BE2C (cell line): ENCODE results near the gene SP140.

Experiments
- DNase-seq: peaks from one replicate; pipeline ENCODE4 v3.0.0-alpha.2; 2020
- H3K27me3 ChIP-seq: fragments of 250-450 bp; sonication (Bioruptor Pico); 2 replicates; pipeline ENCODE4 v1.5.1; 2020; ENCODE audit warnings: mild to moderate bottlenecking
- H3K36me3 ChIP-seq: fragments of 250-450 bp; sonication (Bioruptor Pico); 2 replicates; pipeline ENCODE4 v1.5.1; 2020; ENCODE audit warnings: mild to moderate bottlenecking
- H3K4me1 ChIP-seq: fragments of 250-450 bp; sonication (Bioruptor Pico); 2 replicates; pipeline ENCODE4 v1.5.1; 2020
- H3K4me3 ChIP-seq: 2 replicates; pipeline ENCODE4 v1.5.1; 2011; ENCODE audit warnings: low read depth, low read length
- H3K9me3 ChIP-seq: fragments of 250-450 bp; sonication (Bioruptor Pico); 2 replicates; pipeline ENCODE4 v1.5.1; 2020
- CTCF ChIP-seq: IDR thresholded peaks from 2 replicates; pipeline ENCODE4 v1.5.1; 2012; ENCODE audit warnings: mild to moderate bottlenecking, low read depth, low read length

The SP140 gene

GRCh38 chr2:230184727-230185578 is 40.6 kb upstream of the SP140 start:
- Histone ChIP-seq H3K4me3 (no peak overlapping the region), H3K9me3 (no peaks in the 10 kb centered on the region), H3K36me3 (no peaks in the 10 kb centered on the region), H3K4me1 (no peaks in the 10 kb centered on the region), H3K27me3 (no peaks in the 10 kb centered on the region)
- no peak for TF ChIP-seq CTCF
- DNase-seq = no peak

- Histone ChIP-seq H3K4me3 (no peak overlapping the region), H3K36me3 (no peaks in the 10 kb centered on the region)
These were observed 23.0 kb upstream of the SP140 start for GRCh38 chr2:230202430-230203109.

GRCh38 chr2:230203110-230203676 is 22.3 kb upstream of the SP140 start:
- Histone ChIP-seq H3K36me3 (no peaks in the 10 kb centered on the region), H3K4me3 (no peak overlapping the region), H3K9me3 (no peaks in the 10 kb centered on the region), H3K4me1 (no peaks in the 10 kb centered on the region), H3K27me3 (no peaks in the 10 kb centered on the region)
- no peak for DNase-seq
- TF ChIP-seq CTCF = no peak

More at GRCh38 chr2:230202430-230203109, 23.0 kb upstream of the SP140 start:
- no peak for DNase-seq
- Histone ChIP-seq H3K4me1 (no peaks in the 10 kb centered on the region), H3K9me3 (no peaks in the 10 kb centered on the region), H3K27me3 (no peaks in the 10 kb centered on the region)
- TF ChIP-seq CTCF = no peak

- no peak for TF ChIP-seq CTCF
- Histone ChIP-seq H3K36me3 (no peaks in the 10 kb centered on the region), H3K9me3 (no peaks in the 10 kb centered on the region), H3K4me3 (no peak overlapping the region), H3K27me3 (no peaks in the 10 kb centered on the region), H3K4me1 (no peaks in the 10 kb centered on the region)
- no peak for DNase-seq
These were observed 20.5 kb upstream of the SP140 start for GRCh38 chr2:230205034-230205433.

- no peak for TF ChIP-seq CTCF
- no peak for DNase-seq
- Histone ChIP-seq H3K9me3 (no peaks in the 10 kb centered on the region), H3K36me3 (no peaks in the 10 kb centered on the region), H3K4me1 (no peaks in the 10 kb centered on the region), H3K4me3 (no peak overlapping the region), H3K27me3 (no peaks in the 10 kb centered on the region)
These were observed 19.8 kb upstream of the SP140 start for GRCh38 chr2:230205721-230206120.
